SK-N-MC (cell line): Measurements from ENCODE around the gene SELENOO.

Experiments
- DNase-seq: peaks from one replicate; pipeline ENCODE4 v3.0.0-alpha.2; 2011; ENCODE audit warnings: low read depth, low spot score
- H3K27ac ChIP-seq: fragments of 200-600 bp; sonication (generic); 2 replicates; pipeline ENCODE4 v1.5.1; 2016; ENCODE audit warnings: mixed run types
- H3K36me3 ChIP-seq: fragments of 200-600 bp; sonication (generic); 2 replicates; pipeline ENCODE4 v1.6.1; 2017; ENCODE audit warnings: antibody characterized with exemption, low read length, mixed read lengths; ENCODE audit not compliant: insufficient read depth
- H3K4me3 ChIP-seq: fragments of 200-600 bp; sonication (generic); 2 replicates; pipeline ENCODE4 v1.5.1; 2016
- H3K9ac ChIP-seq: fragments of 200-600 bp; sonication (generic); 2 replicates; pipeline ENCODE4 v1.8.0; 2017; ENCODE audit warnings: mixed run types, mixed read lengths; ENCODE audit not compliant: insufficient read length
- H3K9me3 ChIP-seq: fragments of 200-600 bp; sonication (generic); 2 replicates; pipeline ENCODE4 v1.6.1; 2017; ENCODE audit warnings: low read depth, mild to moderate bottlenecking, antibody characterized with exemption, low read length, moderate library complexity, mixed read lengths
- EZH2 ChIP-seq: fragments of 200-600 bp; sonication (generic); IDR thresholded peaks from one replicate; pipeline ENCODE4 v1.6.1; 2017; ENCODE audit warnings: antibody characterized with exemption
- FOXP2 ChIP-seq: optimal IDR thresholded peaks from 2 replicates; pipeline ENCODE3; 2011; ENCODE audit warnings: mild to moderate bottlenecking, moderate library complexity; ENCODE audit not compliant: insufficient read depth; ENCODE audit errors: extremely low read length, control extremely low read depth
- POLR2AphosphoS5 ChIP-seq: IDR thresholded peaks from 2 replicates; pipeline ENCODE4 v1.6.1; 2012; ENCODE audit warnings: mild to moderate bottlenecking, low read depth, low read length, borderline replicate concordance

SELENOO gene

DNA sequence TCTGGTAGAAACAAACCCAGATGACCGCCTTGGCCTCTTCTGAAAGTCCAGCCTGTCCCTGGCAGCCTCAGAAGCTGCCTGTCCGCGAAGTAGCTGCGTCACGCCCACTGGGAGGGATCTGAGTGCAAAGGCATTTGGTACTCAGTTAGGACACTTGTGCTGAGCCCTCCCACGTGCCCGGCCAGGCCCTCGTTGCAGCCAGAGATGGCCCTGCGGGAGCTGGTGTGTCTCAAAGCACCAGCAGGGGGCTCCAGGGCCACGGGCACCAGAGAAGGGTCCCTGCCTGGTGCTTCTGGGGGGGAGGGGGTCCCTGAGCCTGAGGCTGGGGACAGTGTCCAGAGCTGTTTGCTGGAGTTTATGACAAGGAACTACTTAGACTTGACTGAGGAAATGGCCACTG, 5.8 kb downstream of the SELENOO start:
- no peak overlapping the region for H3K9ac ChIP-seq
- H3K4me3 ChIP-seq: no peak overlapping the region
- H3K9me3 ChIP-seq: peaks cover 6% of the 10 kb centered on the region; the same call in 1 of the 2 replicates
- TF ChIP-seq POLR2AphosphoS5 (no peak), EZH2 (no peak), FOXP2 (no peak)
- peaks cover 46% of the 10 kb centered on the region for H3K36me3 ChIP-seq
- no peak overlapping the region for H3K27ac ChIP-seq
- no peak for DNase-seq

DNA sequence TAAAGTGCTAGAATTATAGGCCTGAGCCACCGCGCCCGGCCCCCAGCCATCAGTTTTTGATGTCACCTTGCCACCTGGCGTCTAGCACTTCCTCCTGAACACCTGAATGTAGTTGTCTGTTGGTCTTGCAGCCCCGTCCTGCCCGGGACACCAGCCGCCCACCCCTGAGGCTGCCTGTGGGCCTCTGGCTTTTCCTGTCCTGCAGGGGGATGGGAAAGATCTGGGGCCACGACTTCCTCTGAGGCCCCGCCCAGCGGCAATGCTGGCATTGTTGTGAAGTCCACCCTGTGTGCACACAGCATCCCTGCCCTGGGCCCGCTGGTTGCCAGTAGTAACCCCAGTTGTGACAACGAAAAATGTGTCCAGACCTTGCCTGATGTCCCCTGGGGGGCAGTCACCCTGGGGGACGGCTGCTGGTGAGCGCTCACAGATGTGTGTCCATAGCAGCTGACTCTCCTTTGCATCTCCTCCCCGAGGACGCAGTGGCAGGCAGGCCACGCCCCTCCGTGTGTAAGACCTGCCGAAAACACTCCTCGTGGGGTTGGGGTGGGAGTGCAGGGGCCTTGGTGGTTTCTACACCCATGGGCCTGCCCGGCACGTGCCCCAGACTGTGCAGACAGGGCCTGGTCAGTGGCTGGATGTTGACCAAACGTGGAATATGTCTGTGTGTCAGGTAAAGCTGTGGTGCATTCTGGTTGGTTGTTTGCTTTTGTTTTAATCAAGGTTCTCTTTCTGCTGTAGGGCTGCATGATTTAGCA, 6.8 kb downstream of the SELENOO start:
- no peak overlapping the region for H3K27ac ChIP-seq

GRCh38 chr22:50208430-50208938, 7.7 kb downstream of the SELENOO start:
- H3K9me3 ChIP-seq: peaks cover 1% of the 10 kb centered on the region; the same call in 1 of the 2 replicates
- TF ChIP-seq FOXP2 (no peak), EZH2 (no peak), POLR2AphosphoS5 (no peak)
- peaks cover 52% of the 10 kb centered on the region for H3K36me3 ChIP-seq
- no peak overlapping the region for H3K4me3 ChIP-seq
- H3K27ac ChIP-seq: no peak overlapping the region
- no peak for DNase-seq
- no peak overlapping the region for H3K9ac ChIP-seq

More for the DNA sequence above, 6.8 kb downstream of the SELENOO start:
- Histone ChIP-seq H3K4me3 (no peak overlapping the region), H3K9ac (no peak overlapping the region), H3K9me3 (peaks cover 6% of the 10 kb centered on the region; the same call in 1 of the 2 replicates), H3K36me3 (peaks cover 53% of the 10 kb centered on the region)
- DNase-seq: no peak
- TF ChIP-seq FOXP2 (no peak), EZH2 (no peak), POLR2AphosphoS5 (no peak)

DNA sequence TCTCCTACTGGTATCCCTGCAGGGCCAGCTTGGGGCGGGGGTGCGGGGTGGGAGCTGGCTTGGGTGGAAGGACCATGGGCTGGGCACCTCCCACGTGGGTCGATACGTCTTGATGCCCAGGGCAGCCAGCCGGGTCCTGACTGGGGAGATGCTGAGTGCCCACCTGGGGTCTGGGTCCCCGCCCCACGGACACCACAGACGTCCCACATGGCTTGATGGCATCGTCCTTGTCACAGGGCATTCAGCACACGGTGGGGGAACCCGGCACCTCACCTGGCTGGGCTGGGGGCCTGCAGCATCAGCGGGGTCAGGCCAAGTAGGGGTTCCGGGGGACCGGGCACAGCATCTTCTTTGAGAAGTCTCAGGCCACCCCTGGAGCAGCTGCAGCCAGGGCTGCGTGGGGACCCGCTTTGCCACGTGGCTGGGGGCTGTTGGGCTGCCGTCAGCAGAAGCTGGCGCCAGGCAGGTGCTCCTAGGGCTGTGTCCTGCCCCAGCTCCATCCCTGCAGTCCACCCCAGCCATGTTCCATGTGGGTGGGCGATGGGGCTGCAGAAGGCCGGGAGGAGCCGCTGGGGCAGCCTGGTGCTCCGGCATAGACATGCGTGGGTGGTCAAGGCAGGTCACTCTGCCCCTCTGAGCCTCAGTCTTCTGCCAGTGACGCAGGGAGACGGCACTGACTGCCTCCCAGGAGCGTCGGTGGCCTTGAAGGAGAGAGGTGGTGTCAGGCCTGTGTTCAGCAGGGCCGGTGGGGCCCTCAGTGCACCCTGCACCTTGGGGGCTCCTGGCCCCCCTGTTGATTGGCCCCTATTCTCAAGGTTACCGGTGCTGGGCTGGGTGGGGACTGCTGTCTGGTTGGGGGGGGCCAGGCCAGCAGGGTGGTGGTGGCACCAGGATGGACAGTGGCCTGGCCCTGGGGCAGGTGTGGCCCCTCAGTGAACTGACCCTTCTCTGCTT, 8.4 kb downstream of the SELENOO start:
- H3K9ac ChIP-seq: no peak overlapping the region
- DNase-seq: no peak
- peaks cover 50% of the 10 kb centered on the region for H3K36me3 ChIP-seq
- H3K9me3 ChIP-seq: no peaks in the 10 kb centered on the region
- no peak overlapping the region for H3K4me3 ChIP-seq
- no peak overlapping the region for H3K27ac ChIP-seq
- TF ChIP-seq FOXP2: no peak
- no peak for TF ChIP-seq EZH2
- TF ChIP-seq POLR2AphosphoS5: no peak

GRCh38 chr22:50209893-50210292, 9.1 kb downstream of the SELENOO start:
- Histone ChIP-seq H3K9ac (no peak overlapping the region), H3K36me3 (peaks cover 54% of the 10 kb centered on the region), H3K4me3 (no peak overlapping the region), H3K9me3 (no peaks in the 10 kb centered on the region), H3K27ac (no peak overlapping the region)
- TF ChIP-seq FOXP2: no peak
- TF ChIP-seq POLR2AphosphoS5: no peak
- no peak for TF ChIP-seq EZH2
- no peak for DNase-seq

GRCh38 chr22:50210378-50211139, 9.7 kb downstream of the SELENOO start:
- Histone ChIP-seq H3K27ac (no peak overlapping the region), H3K9me3 (no peaks in the 10 kb centered on the region), H3K9ac (no peak overlapping the region), H3K36me3 (peaks cover 54% of the 10 kb centered on the region), H3K4me3 (no peak overlapping the region)
- no peak for TF ChIP-seq FOXP2
- no peak for TF ChIP-seq EZH2
- TF ChIP-seq POLR2AphosphoS5: no peak
- DNase-seq: no peak

DNA sequence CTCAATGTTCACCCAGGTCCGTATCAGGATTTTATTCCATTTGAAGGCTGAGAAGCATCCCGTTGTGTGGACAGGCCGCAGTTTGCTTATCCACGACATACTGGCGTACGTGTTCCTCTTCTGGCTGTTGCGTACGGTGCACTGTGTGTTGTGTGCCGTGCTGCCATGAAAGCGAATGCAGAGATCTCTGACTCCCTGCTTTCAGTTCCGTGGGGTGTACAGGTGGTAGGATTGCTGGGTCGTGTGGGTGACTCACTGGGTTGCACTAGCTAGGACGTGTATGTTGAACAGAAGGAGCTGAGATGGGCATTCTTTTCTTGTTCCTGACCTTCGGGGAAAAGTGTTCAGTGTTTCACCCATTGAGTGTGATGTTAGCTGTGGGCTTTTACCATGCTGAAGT, 10.3 kb downstream of the SELENOO start:
- Histone ChIP-seq H3K9ac (no peak overlapping the region), H3K27ac (no peak overlapping the region), H3K36me3 (peaks cover 56% of the 10 kb centered on the region), H3K9me3 (no peaks in the 10 kb centered on the region), H3K4me3 (no peak overlapping the region)
- DNase-seq: no peak
- TF ChIP-seq POLR2AphosphoS5 (no peak), EZH2 (no peak), FOXP2 (no peak)

DNA sequence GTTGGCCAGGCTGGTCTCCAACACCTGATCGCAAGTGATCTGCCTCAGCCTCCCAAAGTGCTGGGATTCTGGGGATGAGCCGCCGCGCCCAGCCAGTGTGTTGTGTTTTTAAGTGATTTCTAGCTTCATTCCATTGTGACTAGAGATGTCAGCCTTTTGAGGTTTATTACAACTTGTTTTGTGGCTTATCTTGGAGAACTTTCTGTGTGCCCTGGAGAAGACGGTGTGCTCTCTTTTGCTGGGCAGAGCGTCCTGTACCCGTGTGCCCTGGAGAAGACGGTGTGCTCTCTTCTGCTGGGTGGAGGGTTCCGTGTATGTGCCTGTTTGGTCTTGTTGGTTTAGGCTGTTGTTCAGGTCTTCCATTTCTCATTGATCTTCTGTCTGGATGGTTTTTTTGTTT, 12.5 kb downstream of the SELENOO start:
- TF ChIP-seq EZH2 (no peak), POLR2AphosphoS5 (no peak), FOXP2 (no peak)
- Histone ChIP-seq H3K4me3 (no peak overlapping the region), H3K36me3 (peaks cover 61% of the 10 kb centered on the region), H3K9ac (no peak overlapping the region), H3K27ac (no peak overlapping the region), H3K9me3 (no peaks in the 10 kb centered on the region)
- DNase-seq: no peak
